ENCODE results near the gene CELF1. TPM values are rescaled to one million over a fixed set of nuclear protein-coding genes. Genes with fewer than 3 reads are reported as not detected.
"Not testable (repeated sequence)": the region's sequence is repeated elsewhere in the genome, so short reads cannot be mapped to it uniquely, and the experiment has no call there.

CELF1 gene
- total RNA-seq, 4 donors from 2014 or later: 82.9 to 248 (median 96.7) TPM

GRCh38 chr11:47461876-47462275, 91.1 kb downstream of the CELF1 start:
- Histone ChIP-seq H3K4me1 (peaks cover 3 to 15% (median 4%) of the 10 kb centered on the region in 4 donors), H3K9me3 (no peaks in the 10 kb centered on the region), H3K36me3 (no peaks in the 10 kb centered on the region), H3K27ac (no peak overlapping the region), H3K4me3 (no peak overlapping the region), H3K27me3 (no peaks in the 10 kb centered on the region)
- intact Hi-C loops (cut with DNase I; ENCODE audit: low total_unique reads) (no loop called here), in situ Hi-C loops (cut with MboI; ENCODE audit: low pct_ligation_motif_present in 1 of 4, low pct_unique_long_range_greater_than_20kb in 1 of 4, low sequenced_read_pairs in 3 of 4) (loop anchor here in 1 of 4 donors (25.0 kb wide), 1 partner anchor 100 kb away; the partner anchor contains the start of genes CELF1 and PTPMT1)
- DNase-seq: no peak
- no peak for TF ChIP-seq POLR2A (IDR thresholded peaks at IDR 0.05)
- WGBS, 2 donors (ENCODE audit: low coverage in 1 of 2): 93 to 97% methylated on average over 4 to 7 of the region's 7 CpGs

GRCh38 chr11:47460571-47461235, 92.2 kb downstream of the CELF1 start:
- 98 to 100% methylated on average over 2 of the region's 2 CpGs for WGBS, 2 donors (ENCODE audit: low coverage in 1 of 2)
- Histone ChIP-seq H3K27me3 (no peaks in the 10 kb centered on the region), H3K9me3 (no peaks in the 10 kb centered on the region), H3K4me3 (no peak overlapping the region), H3K36me3 (no peaks in the 10 kb centered on the region), H3K4me1 (peaks cover 0 to 4% (median 0%) of the 10 kb centered on the region in 4 donors), H3K27ac (no peak overlapping the region)
- in situ Hi-C loops (cut with MboI; ENCODE audit: low pct_ligation_motif_present in 1 of 4, low pct_unique_long_range_greater_than_20kb in 1 of 4, low sequenced_read_pairs in 3 of 4) (loop anchor here in 1 of 4 donors (25.0 kb wide), 1 partner anchor 102 kb away; the partner anchor contains the start of genes CELF1 and PTPMT1), intact Hi-C loops (cut with DNase I; ENCODE audit: low total_unique reads) (no loop called here)
- TF ChIP-seq CTCF (IDR thresholded peaks at IDR 0.05): no peak
- no peak for TF ChIP-seq POLR2AphosphoS5 (IDR thresholded peaks at IDR 0.05)
- TF ChIP-seq POLR2A (IDR thresholded peaks at IDR 0.05): no peak
- TF ChIP-seq EP300 (IDR thresholded peaks at IDR 0.05; ENCODE audit: low read depth): no peak
- no peak for DNase-seq

- intact Hi-C loops (cut with DNase I; ENCODE audit: low total_unique reads): loop anchor here (5.0 kb wide), 1 partner anchor 77 kb away; the partner anchor contains the start of gene SPI1
These were observed 98.7 kb downstream of the CELF1 start for GRCh38 chr11:47454258-47454671.

GRCh38 chr11:47453365-47453764, 99.6 kb downstream of the CELF1 start:
- Histone ChIP-seq H3K4me3 (no peak overlapping the region), H3K27ac (no peak overlapping the region), H3K9me3 (no peaks in the 10 kb centered on the region), H3K36me3 (no peaks in the 10 kb centered on the region), H3K27me3 (no peaks in the 10 kb centered on the region), H3K4me1 (peaks cover 0 to 3% (median 0%) of the 10 kb centered on the region in 4 donors)
- no peak for TF ChIP-seq POLR2AphosphoS5 (IDR thresholded peaks at IDR 0.05)
- no peak for TF ChIP-seq POLR2A (IDR thresholded peaks at IDR 0.05)
- TF ChIP-seq EP300 (IDR thresholded peaks at IDR 0.05; ENCODE audit: low read depth): no peak
- no peak for TF ChIP-seq CTCF (IDR thresholded peaks at IDR 0.05)
- no peak for DNase-seq
- in situ Hi-C loops (cut with MboI; ENCODE audit: low pct_ligation_motif_present in 1 of 4, low pct_unique_long_range_greater_than_20kb in 1 of 4, low sequenced_read_pairs in 3 of 4) (loop anchor here in 1 of 4 donors (25.0 kb wide), 1 partner anchor 109 kb away; the partner anchor contains the start of genes CELF1 and PTPMT1), intact Hi-C loops (cut with DNase I; ENCODE audit: low total_unique reads) (loop anchor here (5.0 kb wide), 1 partner anchor 76 kb away; the partner anchor contains the start of gene SPI1)
- WGBS, 2 donors (ENCODE audit: low coverage in 1 of 2): 92 to 100% methylated on average over 2 to 8 of the region's 8 CpGs

More at GRCh38 chr11:47454258-47454671, 98.7 kb downstream of the CELF1 start:
- not testable (repeated sequence) for H3K4me1 ChIP-seq, H3K27me3 ChIP-seq, H3K27ac ChIP-seq, H3K9me3 ChIP-seq, H3K4me3 ChIP-seq, H3K36me3 ChIP-seq
- peak; percentile 62 to 74 (median 69) for TF ChIP-seq CTCF (IDR thresholded peaks at IDR 0.05)
- 2 to 14% methylated on average over 6 to 8 of the region's 8 CpGs for WGBS, 2 donors (ENCODE audit: low coverage in 1 of 2)
- in situ Hi-C loops (cut with MboI; ENCODE audit: low pct_ligation_motif_present in 1 of 4, low pct_unique_long_range_greater_than_20kb in 1 of 4, low sequenced_read_pairs in 3 of 4): loop anchor here in 1 of 4 donors (25.0 kb wide), 1 partner anchor 108 kb away; the partner anchor contains the start of genes CELF1 and PTPMT1
- peak; percentile 77 for DNase-seq
